ENCODE measurements around the gene IL20RA. TPM values are rescaled to one million over a fixed set of nuclear protein-coding genes. Genes with fewer than 3 reads are reported as not detected.

IL20RA gene
- total RNA-seq, 1 donor from 2014 or later: 6.4 TPM

Other genes with a start within 250 kb of the IL20RA start
- gene PEX7, start 222.4 kb downstream of the IL20RA start, total RNA-seq: 13.7 and 22.3 TPM in 2 replicates
- gene SLC35D3, start 122.7 kb downstream of the IL20RA start, total RNA-seq: not detected in 2 replicates
- gene IL22RA2, start 128.7 kb upstream of the IL20RA start, total RNA-seq: 0.16 TPM in 1 of 2 replicates, not detected in the other
- 38.8 and 45.4 TPM in 2 replicates for gene IFNGR1, start 174.4 kb upstream of the IL20RA start, total RNA-seq

All from myocyte (in vitro differentiated cells).